Hypothalamus (tissue), 51 donors: ENCODE results near the gene FOXD1.

Experiments used
- DNase-seq, 51 donors: peaks; one replicate each; lab custom pipeline; 2025; lab: John Stamatoyannopoulos, UW

FOXD1 gene

DNA sequence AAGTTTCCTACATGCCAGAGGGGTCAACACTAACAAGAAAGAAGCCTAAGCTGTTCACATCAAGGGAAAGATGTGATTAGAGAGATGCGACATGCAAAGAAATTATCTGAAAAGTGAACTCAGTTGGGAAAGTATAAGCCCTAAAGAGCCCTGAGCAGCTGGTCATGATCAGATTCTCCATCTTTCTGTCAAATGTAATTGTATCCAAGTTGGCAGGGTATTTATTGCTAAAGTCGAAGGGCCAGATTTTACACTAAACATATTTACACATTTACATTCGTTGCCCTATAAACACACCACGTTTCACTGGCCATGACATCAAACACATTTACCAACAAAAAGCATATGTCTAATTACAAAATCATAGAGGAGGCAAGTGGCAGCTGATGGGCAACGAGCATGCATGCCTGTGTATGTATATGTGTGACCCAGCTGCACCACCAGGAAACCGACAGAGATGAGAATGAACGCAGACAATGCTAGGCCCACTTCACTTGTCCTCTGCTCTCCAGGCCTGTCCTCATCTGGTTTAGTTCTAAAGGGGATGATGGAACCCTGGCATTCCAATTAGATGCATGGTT, 6.3 kb downstream of the FOXD1 start:
- DNase-seq: no peak

DNA sequence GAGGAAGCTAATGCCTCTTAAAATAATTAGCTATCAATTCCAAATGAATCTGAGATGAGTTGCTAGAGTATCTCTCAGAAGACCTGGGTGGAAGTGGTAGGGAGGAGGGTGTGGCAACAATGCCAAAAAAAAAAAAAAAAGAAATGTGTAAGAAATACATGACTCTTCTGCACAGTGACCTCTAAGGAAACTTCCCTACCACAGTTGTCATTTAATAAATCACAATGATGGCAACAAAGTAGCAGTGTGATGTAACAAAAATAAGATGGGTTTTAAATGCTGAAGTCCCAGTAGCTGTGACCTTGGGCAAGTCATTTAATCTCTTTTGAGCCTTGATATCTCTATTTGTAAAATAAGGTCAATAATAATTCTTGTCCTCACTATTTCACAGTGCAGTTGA, 7.2 kb downstream of the FOXD1 start:
- DNase-seq: no peak

DNA sequence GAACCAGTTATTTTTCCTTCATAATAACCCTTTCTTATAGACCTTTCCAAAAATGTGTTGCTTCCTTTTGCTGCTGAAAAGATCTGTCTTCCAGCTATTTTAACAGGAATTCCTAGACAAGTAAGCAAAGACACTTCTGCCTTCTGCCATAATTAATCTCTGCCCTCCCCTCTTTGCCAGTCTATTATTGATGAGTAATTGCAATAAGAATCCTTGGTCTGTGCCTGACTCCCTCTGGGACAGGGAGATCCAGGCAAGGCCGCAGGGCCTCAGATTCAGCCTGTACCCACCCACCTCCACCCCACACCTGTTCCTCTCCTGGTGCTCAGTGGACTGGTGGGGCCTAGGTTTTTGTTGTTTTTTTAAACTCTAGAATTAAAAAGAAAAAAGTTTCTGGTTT, 8.3 kb downstream of the FOXD1 start:
- no peak for DNase-seq

DNA sequence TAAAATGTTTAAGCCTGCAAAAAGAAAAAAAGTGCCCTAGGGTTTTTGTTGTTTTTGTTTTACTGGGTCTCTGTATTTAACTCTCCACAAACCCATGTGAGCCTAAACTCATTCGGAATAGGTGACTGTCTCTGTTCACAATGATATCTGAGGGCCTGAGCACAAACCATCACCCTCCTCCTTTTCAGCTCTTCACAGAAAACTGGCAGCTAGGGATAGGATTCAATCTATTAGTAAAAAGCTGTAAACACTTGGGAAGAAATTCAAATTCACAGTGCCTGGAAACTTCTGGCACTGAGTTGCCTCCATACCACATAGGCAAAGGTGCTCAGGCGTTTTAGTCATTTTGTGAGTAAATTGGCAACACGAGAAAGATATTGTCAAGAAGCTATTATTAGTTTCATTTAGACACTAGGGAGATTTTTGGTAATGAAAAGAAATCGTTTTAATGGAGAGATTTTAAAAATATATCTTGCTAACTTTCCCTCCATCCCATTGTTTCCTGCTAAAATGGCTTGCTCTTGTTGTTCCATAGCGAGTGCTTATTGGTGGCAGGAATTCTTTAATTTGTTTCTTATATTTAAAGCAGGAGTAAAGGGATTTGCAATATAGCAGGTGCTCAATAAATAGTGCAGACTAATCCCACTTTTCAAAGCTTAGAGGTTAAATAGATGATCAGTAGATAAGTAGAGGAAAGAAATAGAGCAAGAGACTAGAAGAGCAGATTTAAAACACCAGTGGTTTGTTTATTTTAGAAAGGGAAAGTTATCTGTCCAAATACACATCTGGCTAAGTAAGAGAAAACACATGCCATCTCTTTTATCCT, 9.7 kb downstream of the FOXD1 start:
- no peak for DNase-seq

DNA sequence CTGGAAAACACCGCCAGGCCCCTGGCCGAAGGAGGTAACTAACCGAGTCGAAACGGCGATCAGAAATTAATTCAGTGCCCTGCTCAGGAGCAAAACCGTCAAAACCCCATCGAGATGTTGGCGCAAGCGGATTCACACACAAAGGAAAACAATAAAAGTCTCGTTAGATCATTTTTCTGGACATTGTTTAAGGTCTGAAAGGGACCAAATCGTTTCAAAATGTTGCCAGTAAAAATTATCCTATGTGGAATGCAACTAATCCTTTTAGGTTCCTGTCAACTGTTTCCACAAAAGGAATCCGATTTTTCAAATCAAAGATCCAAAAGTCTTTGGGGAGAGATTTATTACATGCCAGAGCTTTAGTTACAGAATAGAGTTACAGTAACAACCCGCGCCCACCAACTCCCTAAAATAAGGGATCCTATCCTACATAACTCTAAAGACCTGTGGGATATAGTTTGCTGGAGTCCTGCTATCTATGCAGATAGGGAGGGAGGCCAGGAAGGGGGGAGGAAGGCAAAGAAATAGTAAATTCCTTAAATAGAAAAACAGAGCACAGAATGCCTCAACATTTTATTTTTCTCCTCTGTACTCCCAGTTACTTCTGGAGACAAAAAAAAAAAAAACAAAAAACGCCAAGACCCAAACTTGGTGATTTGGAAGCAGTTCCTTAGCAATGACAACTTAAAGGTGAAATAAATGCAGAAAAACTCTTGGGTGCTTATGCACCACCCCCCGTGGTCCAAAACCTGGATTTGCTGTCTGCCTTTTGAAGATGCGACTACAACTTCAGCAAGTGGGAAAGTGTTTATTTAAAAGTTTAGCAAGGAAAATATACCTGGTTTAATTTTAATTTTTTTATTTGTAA, 10.6 kb downstream of the FOXD1 start:
- no peak for DNase-seq

DNA sequence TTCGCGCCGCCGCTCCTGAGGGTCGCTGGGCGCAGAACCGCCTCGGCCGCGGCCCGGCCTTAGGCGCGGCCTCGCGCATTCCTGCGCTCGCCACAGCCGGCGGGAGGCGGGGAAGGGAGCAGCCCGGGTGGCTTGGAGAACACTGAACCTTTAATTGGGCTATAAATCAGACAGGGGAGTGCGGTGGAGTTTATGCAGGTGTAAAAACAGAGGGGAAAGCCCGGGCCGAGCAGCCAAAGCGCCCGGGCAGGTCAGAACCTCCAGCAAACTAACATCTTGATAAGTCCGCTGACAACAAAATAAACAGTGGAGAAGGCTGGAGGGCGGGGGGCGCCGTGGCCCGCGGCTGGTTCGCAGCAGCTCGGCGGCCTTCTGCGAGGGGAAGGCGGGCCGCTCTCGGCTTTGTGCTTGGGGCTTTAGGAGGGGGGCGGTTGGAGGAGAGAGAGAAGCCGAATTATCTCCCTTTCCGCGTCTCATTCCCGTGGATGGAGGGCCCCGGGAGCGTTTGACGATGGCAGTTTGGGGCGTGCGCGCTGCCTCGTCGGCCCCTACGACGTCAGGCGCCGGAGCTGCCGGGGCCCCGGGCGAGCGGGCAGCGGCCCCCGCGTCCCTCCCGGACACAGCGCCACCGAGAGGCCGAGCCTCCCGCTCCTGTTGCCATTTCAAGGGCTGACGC, 11.3 kb downstream of the FOXD1 start:
- DNase-seq: peak in 18 of 51 donors; percentile 11 to 56 (median 39)

DNA sequence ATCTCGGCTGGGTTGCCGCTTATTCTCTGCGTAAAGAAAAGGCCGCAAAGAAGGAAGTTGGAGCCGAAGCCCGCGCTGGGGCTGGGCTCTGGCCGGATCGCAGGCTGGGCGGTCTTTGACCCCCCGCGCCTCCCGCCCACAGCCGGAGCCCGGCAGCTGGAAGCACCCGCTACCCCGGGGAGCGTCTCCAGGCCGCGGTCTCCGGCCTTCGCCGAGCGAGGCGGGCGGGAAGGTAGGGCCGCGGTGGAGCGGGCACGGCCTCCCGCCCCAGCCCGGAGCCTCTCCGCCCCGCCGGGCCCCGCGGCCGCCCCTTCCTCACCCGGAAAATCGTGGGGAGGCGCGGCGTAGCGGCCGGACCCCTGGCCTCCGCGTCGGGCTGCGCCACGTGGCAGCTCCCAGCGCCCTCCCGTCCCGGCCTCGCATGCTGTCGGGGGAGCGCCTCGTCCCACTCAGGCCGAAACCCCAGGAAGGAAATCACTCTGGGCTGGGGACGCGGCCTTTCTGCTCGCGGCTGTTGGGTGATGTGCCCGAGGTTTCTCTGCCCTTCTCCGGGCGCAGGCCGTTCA, 12.0 kb downstream of the FOXD1 start:
- DNase-seq: no peak

DNA sequence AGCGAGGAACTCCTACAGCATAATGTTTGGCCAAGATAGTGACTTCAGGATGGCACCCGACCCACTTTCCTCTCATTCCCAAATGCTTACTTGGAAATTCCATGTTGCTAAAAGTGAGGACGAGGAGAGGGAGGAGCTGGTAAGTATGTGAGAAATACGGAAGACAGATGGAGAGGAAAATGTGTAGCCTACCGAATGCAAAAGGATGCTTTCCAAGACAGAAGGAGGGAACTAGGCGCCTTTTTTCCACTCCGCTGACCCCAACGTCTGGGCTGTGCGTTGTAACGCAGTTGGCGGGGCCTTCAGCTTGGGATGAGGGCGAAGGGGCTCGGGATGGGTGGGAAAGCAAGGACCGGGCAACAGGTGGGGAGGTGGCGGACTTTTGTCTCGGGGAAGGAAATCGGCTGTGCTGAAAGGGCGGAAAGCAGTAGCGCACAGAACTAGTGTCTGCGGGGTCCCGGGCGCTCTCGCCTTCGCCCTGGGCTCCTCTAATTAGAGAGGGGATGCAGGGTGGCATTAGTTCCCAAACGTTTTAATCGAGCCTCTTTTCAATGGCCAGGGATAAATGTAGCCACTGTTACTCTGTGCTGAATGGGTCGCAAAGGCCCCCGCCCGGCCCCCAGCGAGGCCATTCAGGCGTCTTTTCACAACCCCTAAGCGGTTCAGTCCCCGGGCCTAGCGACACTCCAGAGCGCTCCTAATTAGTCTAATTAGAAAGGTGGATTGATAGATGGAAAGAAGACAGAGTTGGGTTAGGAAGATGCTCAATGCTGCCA, 12.6 kb downstream of the FOXD1 start:
- no peak for DNase-seq

DNA sequence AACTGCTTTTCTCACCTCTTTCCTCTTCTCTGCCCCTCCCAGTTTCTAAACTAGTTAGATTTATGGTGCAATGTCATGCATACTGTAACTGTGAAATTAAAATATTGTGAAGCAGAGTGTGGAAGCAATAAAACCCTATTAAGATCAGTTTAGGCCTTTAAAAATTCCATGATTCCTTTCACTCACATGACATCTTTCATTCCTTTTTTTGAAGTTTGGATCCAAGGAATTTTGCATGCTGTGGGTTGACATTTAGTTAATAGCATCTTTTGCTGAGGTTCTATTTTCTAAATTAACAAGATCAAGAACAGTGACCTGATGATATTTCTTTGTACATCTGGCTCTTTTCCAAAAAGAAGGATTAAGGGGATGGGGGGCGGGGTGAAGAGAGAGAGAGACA, 13.7 kb downstream of the FOXD1 start:
- no peak for DNase-seq

DNA sequence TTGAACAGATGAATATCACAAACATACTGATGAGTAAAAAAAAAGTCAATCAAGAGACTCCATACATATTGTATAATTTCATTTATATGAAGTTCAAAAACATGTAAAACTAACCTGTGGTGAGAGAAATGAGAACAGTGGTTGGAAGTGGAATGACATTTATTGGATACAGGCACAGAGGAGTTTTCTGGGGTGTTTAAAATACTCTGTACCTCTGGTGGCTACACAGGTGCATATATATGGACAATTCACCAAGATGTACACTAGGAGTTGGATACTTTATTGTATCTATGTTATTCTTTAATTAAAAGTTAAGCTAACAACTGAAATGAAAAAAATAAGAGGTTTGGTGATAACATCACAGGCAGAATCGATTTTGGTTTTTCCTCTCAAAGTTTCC, 14.1 kb downstream of the FOXD1 start:
- no peak for DNase-seq

DNA sequence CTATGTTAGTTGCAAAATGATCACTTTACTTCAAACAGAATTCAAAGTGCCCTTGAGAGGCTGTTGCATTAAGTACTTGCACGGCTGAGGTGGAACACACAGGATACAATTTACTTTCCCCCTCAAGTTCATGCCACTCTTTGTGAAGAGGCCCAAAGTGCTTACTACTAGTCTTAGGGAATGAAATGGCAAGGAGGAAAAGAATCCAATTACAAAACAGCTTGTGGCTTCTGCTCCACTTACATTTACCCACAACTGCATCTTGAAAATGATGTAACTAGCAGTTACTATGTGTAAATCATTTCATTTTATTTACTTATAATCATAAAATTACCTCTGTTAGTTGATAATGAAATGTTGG, 14.6 kb downstream of the FOXD1 start:
- no peak for DNase-seq

DNA sequence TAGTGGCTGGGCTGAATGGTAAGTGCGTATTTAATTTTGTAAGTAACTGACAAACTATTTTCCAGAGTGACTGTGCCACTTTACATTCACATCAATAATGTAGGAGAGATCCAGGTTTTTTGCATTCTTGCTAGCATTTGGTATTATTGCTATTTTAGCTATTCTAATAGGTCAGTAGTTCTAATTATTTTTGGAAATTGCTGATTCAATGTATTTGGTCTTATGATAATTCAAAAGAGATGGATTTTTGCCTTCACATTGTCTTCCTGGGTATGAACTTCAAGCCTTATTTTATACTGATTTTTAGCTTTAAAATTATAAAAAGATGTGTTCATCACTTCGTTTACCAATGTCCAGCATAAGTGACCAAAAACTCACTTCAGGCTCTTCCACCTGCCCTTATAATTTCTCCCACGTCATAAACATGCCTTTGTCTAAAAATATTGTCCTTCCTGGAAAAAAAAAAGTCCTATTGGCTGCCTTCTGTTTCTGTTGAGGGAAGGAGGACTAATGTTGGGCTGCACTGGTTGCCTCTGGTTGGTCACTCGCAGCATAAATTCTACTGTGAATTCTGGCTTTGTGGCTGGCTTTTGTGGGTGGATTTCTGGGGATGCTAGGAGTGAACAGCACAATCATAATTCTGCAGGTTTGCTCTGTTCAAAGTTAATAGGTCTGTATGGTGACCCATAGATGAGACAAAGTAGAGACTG, 15.2 kb downstream of the FOXD1 start:
- DNase-seq: no peak

DNA sequence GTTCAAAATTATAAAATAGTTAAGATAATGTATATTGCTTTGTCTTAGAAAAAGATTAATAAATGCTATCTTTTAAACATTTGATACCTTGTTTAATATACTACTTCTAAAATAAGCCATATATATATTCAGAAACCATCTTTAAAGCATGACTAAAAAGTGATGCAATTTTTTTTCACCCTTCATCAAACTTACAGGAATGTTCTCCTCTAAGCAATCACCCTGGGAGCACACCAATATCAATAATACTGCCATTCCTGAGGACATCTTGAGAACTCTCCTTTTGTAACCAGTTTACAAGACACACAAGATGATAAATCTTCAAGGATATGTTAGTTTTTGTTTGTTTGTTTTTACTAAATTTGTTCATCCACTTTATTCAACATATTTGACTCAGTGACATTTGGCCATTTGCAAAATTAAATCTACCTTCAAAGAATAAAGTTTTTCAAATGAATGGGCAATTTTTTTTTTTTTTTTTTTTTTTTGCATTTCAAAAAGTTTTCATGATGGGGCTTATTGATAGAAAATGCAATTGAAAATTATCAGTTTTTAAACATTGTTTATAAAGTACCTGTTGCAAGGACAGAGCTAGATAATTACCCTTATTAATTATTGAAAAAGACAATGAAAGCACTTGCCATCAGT, 17.2 kb downstream of the FOXD1 start:
- DNase-seq: no peak

DNA sequence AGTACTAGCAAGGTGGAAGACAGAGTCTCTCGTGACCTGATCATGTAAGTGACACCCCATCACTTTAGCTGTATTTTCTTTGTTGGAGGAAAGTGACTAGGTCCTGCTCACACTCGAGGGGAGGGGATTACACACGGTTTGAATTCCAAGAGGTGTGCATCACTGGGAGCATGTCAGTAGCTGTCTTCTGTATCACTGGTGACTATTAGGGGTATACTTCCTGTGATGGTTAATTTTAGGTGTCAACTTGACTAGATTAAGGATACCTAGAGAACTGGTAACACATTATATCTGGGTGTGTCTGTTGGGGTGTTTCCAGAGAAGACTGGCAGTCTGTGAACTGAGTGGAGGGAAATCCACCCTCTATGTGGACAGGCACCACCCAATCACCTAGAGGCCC, 22.5 kb downstream of the FOXD1 start:
- no peak for DNase-seq

DNA sequence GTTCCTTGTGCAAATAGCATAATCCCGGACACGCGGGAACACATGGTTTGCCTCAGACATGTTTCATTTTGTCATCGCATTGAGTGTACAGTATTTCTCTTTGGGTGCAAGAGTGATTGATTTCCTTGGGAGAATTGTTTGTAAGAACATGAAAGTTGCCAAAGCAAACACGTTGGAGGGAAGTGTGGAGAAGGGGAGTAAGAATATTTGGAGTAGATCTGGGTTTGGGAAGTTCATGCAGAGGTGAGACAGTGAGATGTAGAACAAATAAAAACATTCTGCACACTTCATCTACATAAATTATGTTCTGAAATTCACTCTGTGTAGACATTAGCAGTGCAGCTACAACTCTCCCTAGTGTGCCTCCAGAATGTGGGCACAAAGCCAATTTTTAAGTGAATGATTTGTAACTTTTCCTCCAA, 24.0 kb downstream of the FOXD1 start:
- no peak for DNase-seq

DNA sequence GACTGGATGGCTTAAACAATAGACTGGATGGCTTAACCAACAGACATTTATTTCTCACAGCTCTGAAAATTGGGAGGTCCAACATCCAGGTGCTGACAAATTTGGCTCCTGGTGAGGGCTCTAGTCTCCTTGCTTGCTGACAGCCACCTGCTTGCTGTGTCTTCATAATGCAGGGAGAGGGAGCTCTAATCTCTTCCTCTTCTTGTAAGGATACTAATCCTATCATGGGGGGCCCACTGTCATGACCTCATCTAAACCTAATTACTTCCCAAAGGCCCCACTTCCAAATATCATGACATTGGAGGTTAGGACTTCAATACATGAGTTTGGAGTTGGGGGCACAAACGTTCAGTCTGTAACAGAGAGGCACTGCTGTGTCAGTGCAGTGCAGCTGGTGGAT, 26.4 kb downstream of the FOXD1 start:
- no peak for DNase-seq

DNA sequence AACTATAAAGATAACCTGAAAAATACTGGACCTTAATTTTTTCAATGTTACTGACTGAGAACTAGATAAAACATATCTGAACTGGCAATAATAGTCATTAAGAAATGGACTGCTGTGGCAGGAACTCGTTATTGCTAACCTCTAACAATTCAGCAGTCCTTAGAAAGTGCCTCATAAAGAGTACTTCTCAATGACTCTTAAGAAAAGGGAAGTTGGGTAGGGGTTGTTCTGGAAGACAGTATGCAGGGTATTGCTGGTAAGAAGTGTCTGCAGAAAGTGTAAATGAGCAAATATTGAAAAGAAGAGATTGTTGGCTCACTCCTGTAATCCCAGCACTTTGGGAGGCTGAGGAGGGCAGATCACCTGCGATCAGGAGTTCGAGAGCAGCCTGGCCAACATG, 27.9 kb downstream of the FOXD1 start:
- no peak for DNase-seq

DNA sequence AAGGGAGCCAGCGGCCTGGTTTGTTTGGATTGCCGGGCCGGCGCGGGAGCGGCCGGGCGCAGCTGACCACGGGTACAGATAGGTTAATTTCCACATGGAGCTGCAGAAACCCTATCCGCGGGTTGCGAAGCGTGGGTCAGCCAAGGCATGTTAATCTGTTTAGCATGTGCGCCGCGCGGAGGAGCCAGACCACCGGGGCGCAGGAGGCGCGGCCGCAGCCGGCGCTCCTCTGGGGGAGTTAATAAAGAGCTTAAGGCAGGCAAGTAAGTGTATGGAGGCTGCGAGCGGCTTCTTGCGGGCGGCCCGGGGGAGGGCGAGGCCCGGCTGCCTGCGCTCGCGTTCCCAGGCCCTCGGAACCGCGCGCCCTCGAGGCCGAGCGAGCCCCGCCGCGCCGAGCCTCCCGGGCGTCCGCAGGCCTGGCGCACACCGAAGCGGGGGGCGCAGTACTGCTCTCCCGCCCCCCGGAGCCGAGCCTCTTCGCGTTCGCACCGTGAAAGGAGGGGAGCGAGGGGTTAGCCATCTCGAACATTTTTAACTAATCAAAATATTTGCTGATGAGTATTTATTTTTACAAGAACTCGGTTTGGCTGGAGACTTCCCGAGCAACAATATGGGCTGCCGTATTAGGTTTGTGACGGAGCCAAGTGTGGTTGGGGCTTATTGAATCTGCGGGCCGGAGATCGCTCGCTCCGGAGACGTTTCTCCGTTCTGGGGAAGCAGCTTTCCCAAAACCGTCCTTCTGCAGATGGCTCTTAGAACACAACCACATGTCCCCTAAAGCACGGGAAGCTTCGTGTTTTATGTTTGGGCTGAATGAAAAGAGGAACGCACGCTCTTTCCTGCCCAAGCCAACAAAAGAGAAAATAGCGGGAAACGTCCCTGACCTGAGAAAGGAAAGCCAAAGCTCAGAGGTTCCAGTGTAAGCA, 28.8 kb downstream of the FOXD1 start:
- DNase-seq: peak in 12 of 51 donors; percentile 5 to 43 (median 11)
